GM19035 (cell line): Measurements from ENCODE around the gene ATP11C.
"Not testable (repeated sequence)": the region's sequence is repeated elsewhere in the genome, so short reads cannot be mapped to it uniquely, and the experiment has no call there.

Source experiments
- ATAC-seq: cut with Tn5 transposase; IDR thresholded peaks from one replicate; pipeline ENCODE4 v1.9.1; 2021; ENCODE audit not compliant: unreplicated experiment

ATP11C gene

DNA sequence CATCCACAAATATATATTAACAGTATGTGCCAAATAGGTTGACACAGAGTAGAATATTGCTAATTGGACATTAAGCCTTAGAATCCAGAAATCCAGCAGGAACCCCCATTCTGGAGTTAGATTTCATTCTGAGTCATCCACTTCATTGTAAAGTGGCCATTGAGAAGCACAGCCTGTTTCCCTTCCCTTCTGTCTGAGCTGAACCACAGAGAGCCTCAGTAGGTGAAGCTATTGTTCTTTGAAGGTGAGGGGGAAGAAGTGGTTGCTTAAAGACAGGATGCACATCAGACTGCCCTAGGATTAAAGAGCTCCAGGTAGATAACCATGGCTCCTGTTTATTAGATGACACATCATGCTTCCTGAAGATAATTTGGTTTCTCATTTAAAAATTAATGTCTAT is 194.3 kb downstream of the ATP11C start:
- no peak for ATAC-seq

DNA sequence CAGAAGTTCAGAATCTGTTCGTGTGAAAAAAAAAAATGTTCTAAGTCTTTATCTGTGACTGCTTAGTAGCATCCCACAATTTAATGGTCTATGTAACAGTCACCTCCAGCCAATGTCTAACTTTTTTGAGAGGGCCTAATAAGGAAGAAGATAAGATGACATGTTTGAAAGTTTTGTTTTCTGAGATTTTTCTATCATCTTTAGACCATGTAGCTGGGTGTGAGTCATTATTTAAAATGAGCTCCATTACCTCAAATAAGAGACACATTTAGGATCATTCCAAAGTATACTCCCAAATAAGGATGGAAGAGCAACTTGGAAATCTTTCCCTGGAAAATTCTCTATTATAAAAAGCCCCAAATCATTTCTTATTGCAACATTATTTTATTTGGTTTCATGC is 196.7 kb downstream of the ATP11C start:
- ATAC-seq: no peak

DNA sequence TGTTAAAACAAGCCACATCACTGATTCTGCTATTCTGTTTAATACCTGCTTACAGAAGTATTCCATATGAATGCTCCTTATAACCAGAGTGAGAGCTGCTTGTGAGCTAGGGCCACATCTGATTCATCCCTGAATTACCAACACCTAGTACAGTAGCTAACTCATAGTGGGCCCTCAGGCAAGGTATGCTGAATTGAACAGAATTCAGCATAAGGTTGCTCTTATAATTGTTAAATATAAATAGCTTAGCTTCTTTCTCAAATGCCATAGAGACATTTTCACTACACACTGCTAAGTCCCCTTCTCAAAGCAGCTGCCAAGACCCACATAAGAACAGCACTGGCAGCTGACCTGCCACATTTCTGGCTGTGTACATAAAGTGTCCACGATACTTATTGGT is 197.9 kb downstream of the ATP11C start:
- ATAC-seq: no peak

DNA sequence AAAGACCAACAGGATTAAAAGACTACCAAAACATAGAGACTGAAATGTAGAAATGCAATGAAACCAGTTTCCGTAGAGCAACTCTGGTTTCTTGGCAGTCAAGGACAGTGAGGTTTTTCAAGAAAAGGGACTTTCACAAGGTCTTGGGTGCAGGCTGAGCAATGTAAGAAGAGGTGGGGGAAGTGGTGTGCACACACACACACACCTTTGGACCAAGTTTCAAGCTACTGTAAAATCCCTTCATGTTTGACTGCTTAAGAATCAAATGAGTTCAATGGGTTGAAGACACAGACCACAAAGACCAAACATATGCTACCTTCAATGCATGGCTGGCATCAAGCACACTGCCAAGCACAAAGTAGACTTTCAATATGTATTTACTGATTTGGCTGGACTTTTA is 207.1 kb downstream of the ATP11C start:
- peak; percentile 81 for ATAC-seq

DNA sequence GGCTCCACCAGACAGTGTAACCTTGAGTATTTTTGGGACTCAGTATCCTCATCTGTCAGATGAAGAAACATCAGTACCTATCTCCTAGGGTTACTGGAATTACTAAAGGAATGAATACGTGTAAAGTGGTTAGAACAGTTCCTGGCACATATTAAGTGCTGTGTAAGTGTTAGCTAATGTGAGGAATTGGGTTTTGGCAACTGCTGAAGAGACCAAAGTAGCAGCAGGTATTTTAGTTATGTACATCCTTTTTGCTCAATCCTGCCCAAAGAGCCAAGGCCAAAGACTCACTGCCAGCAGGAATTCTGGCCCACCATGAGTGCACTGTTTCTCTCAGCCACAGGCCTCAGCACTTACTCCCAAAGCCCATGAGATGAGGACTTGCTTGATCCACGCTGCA is 208.2 kb downstream of the ATP11C start:
- ATAC-seq: no peak

DNA sequence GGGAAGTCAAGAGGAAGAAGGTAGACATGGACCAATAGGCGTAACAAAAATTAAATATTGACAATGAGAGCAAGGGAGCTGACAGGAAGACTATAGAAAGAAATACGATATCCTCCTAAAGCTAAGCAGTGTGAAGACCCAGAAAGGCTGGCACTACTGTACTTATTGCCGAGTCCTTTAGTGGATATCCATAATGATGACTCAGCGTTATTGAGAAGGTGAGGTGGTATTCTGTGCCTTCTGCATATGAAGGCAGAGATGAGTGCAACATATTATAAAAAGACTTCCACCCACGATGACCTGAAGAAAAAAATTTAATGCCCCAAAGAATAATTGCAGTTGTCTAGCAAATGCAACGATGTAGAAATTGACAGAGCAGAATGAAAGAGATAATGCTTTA is 211.9 kb downstream of the ATP11C start:
- ATAC-seq: no peak

DNA sequence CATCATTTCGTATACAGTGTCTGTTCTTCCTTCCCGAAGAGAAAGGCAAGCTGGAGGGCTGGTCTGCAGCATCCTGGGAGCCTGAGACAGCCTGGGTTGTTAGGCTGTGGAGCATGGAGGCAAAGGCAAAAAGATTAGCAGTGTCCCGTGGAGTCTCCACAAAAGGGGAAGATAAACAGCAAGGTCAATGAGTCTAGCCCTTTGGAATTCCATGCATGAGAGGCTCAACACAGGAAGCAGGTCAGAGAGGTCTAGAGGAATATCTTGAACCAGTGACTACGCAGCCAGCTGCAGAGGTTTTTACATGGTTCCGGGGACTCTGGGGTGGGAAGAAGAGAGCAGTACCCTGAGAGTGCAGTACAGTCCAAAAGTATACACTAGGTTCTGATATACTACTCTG is 212.7 kb downstream of the ATP11C start:
- no peak for ATAC-seq

DNA sequence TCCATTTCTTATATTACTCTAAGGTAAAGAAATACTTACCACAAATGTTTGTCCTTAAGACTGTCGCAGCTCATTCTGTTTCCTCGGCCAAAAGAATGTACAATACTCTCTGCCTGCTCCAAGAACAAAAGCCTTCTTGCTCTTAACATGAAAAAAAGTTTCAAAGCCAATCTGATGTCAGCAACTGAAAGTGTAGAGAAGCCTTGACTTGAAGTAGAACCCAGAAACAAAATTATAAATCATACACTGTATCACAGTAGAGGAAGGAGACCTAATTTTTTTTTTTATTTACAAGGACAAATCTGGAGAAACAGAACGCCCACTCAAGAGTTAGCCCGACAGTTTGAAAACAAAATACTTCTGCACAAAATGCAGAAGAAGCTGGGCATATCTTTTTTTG is 224.8 kb downstream of the ATP11C start, which contains the start of gene MCF2:
Gene MCF2, minus strand, starts transcription at position 101 of the 400 bp plus-strand sequence. CDS start 56,423 bp downstream, outside the sequence.
- ATAC-seq: no peak

DNA sequence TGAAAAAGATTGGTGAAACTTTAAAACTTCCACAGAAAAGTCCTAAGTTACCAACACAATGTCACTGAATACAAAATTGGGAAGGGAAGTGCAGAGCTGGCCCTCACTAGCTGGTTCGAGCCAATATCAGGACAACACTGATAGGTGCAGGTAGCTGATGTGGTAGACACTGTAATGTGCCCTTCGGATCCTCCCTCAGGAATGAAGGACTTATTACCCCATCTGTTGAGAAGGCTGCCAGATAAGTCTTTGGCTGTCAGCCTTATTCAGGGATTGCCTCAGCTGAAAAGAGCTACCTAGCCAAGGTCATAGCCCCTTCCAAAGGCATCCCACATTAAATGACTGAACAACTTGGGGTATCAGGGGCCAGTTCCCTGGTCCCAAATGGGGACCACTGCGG is 230.2 kb downstream of the ATP11C start:
- ATAC-seq: no peak

DNA sequence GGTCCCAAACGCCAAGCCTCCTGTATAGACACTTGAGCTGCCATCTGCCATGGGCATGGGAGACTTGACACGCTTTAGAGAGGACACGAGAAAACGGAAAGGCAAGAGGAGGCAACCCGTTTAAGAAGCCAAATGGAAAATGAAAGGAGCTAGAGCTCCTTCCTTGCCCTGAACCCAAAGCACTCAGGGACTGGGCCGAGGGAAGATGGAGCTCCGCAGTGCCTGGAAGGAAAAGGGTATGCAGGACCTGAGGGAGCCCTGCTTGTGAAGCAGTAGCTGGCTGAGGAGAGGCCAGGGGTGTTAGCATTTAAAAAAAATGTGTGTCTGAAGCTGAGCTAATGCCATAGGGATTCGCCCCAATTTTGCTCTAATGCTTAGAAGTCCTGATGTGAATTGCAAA is 239.9 kb downstream of the ATP11C start:
- no peak for ATAC-seq

DNA sequence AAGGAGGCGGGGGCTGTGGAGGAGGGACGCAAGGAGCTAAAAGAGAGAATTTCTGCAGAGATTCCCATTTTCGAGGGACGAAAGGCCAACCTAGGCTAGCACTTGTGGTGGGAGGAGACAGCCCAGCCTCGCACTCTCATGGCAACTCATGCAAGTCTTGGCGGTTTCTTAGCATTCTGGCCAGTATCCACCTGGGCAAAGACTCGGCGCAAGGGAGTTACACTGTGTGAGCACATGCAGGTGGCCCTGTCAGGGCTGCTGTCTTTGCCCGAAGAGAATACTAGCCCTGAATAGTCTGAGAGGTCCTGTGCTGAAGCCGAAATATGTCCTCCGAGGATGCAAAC is 240.4 kb downstream of the ATP11C start:
- ATAC-seq: no peak

DNA sequence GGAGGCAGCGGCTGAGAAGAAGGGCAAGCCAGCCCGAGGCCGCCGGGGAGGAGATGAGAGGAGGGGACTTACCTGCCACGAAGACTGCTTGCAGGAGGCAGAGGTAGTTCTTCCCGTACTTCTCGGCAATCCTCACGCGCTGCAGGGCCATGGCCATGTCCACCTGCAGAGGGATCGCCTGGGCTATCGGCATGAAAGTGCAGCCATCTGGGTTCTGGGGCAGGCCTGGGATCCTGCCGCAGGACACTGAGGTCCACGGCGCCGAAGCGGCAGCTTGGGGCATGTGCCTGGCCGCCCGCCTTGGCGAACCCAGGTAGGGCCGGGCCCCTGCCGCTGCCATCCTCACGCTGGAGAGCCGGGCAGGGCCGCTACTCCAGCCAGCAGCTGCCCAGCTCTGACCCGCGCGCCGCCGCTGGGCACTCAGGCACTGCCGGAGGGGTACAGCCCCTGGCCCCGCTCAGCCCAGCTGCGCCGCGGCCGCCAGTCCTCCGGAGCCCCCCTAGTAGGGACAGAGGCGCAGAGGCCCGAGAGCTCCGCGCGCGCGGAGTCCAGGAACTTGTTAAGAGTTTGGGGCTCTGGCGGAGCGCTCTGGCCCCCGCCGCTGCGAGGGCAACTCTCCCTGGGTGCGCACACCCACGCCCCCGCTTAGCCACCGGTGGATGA is 240.9 kb downstream of the ATP11C start:
- ATAC-seq: no peak

DNA sequence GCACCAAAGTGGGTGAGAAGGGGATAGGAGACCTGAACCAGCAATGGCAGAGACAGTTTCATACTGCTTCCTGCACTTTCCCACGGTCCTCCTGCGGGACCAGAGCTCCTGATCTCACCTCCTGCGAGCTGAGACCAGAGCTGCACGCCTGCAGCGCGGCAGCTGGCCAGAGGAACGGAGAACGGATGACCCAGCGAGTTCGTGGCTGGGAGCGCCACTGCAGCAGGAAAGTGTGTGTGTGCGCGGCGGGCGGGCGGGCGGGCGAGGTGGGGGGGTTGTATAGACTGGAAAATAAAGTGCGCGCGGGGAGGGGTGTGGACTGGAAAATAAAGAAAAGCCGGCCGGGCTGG is 241.4 kb downstream of the ATP11C start:
- no peak for ATAC-seq

DNA sequence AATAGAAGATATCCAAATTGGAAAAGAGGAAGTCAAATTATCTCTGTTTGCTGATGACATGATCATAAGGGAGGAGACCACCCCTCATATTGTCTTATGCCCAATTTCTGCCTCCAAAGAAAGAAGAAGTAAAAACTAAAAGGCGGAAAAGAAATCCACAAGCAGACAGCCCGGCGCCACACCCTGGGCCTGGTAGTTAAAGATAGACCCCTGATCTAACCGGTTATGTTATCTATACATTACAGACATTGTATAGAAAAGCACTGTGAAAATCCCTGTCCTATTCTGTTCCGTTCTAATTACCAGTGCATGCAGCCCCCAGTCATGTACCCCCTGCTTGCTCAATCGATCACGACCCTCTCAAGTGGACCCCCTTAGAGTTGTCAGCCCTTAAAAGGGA is 247.7 kb downstream of the ATP11C start:
- not testable (repeated sequence) for ATAC-seq

DNA sequence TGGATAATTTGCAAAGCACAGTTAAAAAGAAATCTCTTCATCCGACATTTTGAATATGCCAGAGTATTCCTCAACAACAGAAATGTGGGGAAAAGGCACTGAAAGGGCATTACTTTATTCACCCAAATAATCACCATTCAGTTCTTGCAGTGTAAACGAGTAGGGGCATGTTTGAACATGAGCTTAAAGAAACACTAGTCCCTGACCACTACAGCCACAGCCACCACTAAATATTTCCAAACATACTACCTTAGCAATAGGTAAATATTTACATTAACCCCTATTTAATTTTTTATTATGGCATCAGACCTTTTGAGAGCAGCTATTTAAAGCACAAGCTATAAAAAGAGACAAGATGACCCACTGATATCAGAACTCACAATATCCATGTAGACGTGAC is 252.5 kb downstream of the ATP11C start:
- no peak for ATAC-seq
